ENCODE data around the gene GLS. TPM values are rescaled to one million over a fixed set of nuclear protein-coding genes. Genes with fewer than 3 reads are reported as not detected.
"Not testable (repeated sequence)": the region's sequence is repeated elsewhere in the genome, so short reads cannot be mapped to it uniquely, and the experiment has no call there.

Gene GLS
- total and polyA plus RNA-seq, 2 donors (not counting 1 experiment from before 2014, with no cell fraction given) = 123 to 192 TPM

DNA sequence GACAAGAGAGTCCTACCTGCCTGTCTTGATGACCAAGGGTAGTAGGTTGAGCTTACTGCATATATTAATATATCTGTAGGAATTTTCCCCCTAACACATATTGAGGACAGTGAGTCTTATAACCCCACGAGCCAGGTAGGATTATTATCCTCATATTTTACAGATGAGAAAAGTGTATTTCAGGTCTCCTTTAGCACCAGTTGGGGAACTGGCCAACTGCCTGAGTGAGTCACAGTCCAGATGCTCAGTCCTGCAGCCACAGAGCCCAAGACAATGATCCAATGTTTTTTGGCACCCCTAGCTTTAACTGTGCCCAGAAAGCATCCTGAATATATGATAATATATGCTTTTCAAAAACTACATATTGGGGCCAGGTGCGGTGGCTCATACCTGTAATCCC lies 30.8 kb upstream of the GLS start:
- Histone ChIP-seq H3K4me2 (ENCODE audit: extremely low read depth, insufficient read depth, low read length) (no peak overlapping the region), H2AFZ (ENCODE audit: low read length) (no peak overlapping the region), H3K9me3 (ENCODE audit: control insufficient read depth, insufficient read depth, low read depth, low read length) (no peaks in the 10 kb centered on the region), H3K36me3 (ENCODE audit: control insufficient read depth, insufficient read depth, low read length) (no peaks in the 10 kb centered on the region), H3K27me3 (ENCODE audit: control insufficient read depth, insufficient read depth, low read length) (no peaks in the 10 kb centered on the region), H3K4me3 (replicated peaks in 1 of 4; ENCODE audit: control extremely low read depth in 1 of 4, insufficient read depth in 1 of 4, low read depth in 3 of 4, low read length in 4 of 4) (no peak overlapping the region), H3K4me1 (ENCODE audit: control insufficient read depth, extremely low read depth, insufficient read depth, low read length) (peaks cover 6% of the 10 kb centered on the region), H3K79me2 (ENCODE audit: control insufficient read depth, insufficient read depth, low read length) (no peaks in the 10 kb centered on the region), H4K20me1 (ENCODE audit: control insufficient read depth, extremely low read depth, insufficient read depth, low read length) (no peaks in the 10 kb centered on the region), H3K27ac (ENCODE audit: insufficient read depth, low read length) (no peak overlapping the region), H3K9ac (ENCODE audit: insufficient read depth, low read length) (no peak overlapping the region)
- TF ChIP-seq EZH2 (IDR thresholded peaks at IDR 0.05; ENCODE audit: low read length, missing control alignments) (no peak), CTCF (conservative IDR thresholded peaks at IDR 0.05 in 1 of 2, IDR thresholded peaks at IDR 0.05 in 1 of 2; ENCODE audit: low read depth in 1 of 2, low read length in 2 of 2) (no peak)
- DNase-seq (ENCODE audit: low read depth in 2 of 2) = peak; percentile 72 to 93

DNA sequence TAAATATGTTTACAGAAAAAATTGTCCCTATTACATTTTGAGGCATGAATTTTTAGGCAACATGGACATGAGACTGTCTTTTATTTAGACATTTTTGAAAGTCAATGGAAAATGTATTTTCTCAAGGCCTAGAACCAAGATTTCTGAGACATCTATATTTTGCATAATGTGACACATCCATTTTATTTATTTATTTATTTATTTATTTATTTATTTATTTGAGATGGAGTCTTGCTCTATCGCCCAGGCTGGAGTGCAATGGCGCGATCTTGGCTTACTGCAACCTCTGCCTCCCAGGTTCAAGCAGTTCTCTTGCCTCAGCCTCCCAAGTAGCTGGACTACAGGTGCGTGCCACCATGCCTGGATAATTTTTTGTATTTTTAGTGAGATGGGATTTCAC lies 27.6 kb upstream of the GLS start:
- H2AFZ ChIP-seq (ENCODE audit: low read length); H3K4me3 ChIP-seq (replicated peaks in 1 of 4; ENCODE audit: control extremely low read depth in 1 of 4, insufficient read depth in 1 of 4, low read depth in 3 of 4, low read length in 4 of 4); H3K9ac ChIP-seq (ENCODE audit: insufficient read depth, low read length); DNase-seq (ENCODE audit: low read depth in 2 of 2); H3K9me3 ChIP-seq (ENCODE audit: control insufficient read depth, insufficient read depth, low read depth, low read length); H3K79me2 ChIP-seq (ENCODE audit: control insufficient read depth, insufficient read depth, low read length); H3K4me2 ChIP-seq (ENCODE audit: extremely low read depth, insufficient read depth, low read length); H4K20me1 ChIP-seq (ENCODE audit: control insufficient read depth, extremely low read depth, insufficient read depth, low read length); H3K27ac ChIP-seq (ENCODE audit: insufficient read depth, low read length); H3K27me3 ChIP-seq (ENCODE audit: control insufficient read depth, insufficient read depth, low read length); H3K4me1 ChIP-seq (ENCODE audit: control insufficient read depth, extremely low read depth, insufficient read depth, low read length); H3K36me3 ChIP-seq (ENCODE audit: control insufficient read depth, insufficient read depth, low read length): not testable (repeated sequence)

DNA sequence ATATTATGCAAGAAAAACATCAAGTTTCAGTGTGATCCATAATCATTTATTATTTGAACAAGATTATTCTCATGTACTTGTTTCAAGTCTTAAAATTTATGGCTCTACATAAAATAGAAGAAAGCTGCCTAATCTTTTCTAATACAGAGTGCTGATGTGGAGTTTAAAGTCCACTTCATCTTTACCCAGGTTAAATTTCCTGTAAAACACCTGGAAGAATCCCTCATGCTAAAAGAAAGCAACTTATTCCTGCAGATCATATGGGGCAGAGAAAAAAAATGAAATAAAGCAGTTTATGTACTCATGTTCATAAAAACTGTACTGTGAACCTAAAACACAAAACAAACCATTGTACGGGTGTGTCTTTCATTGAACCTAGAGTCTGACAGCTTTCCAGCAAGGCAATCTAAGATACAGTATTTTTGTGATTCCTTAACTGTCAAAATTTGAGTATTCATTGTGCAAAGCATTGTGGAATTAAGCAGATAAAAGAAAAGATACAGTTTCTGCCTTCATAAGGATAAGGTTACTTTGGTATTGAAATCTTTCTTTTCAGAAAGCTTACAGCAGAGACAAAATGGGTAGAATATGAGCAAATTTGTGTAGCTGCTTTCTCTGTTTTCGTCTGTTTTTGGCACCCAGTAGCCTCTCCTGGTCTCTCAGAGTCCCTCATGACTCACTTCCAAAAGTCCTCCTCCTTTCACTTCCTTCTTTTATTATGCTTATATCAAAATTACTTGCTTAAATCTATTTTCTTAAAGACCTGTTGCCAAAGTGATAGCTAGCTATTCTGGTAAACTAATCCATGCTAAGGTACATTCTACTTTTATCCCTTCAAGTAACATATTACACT lies 26.9 kb upstream of the GLS start:
- H3K27ac ChIP-seq (ENCODE audit: insufficient read depth, low read length) = no peak overlapping the region
- no peaks in the 10 kb centered on the region for H3K9me3 ChIP-seq (ENCODE audit: control insufficient read depth, insufficient read depth, low read depth, low read length)
- no peak overlapping the region for H2AFZ ChIP-seq (ENCODE audit: low read length)
- no peak overlapping the region for H3K4me2 ChIP-seq (ENCODE audit: extremely low read depth, insufficient read depth, low read length)
- H3K79me2 ChIP-seq (ENCODE audit: control insufficient read depth, insufficient read depth, low read length) = no peaks in the 10 kb centered on the region
- no peak overlapping the region for H3K9ac ChIP-seq (ENCODE audit: insufficient read depth, low read length)
- TF ChIP-seq EZH2 (IDR thresholded peaks at IDR 0.05; ENCODE audit: low read length, missing control alignments) (no peak), CTCF (conservative IDR thresholded peaks at IDR 0.05 in 1 of 2, IDR thresholded peaks at IDR 0.05 in 1 of 2; ENCODE audit: low read depth in 1 of 2, low read length in 2 of 2) (no peak)
- H4K20me1 ChIP-seq (ENCODE audit: control insufficient read depth, extremely low read depth, insufficient read depth, low read length) = no peaks in the 10 kb centered on the region
- H3K4me1 ChIP-seq (ENCODE audit: control insufficient read depth, extremely low read depth, insufficient read depth, low read length) = peaks cover 8% of the 10 kb centered on the region
- no peaks in the 10 kb centered on the region for H3K27me3 ChIP-seq (ENCODE audit: control insufficient read depth, insufficient read depth, low read length)
- H3K4me3 ChIP-seq (replicated peaks in 1 of 4; ENCODE audit: control extremely low read depth in 1 of 4, insufficient read depth in 1 of 4, low read depth in 3 of 4, low read length in 4 of 4) = no peak overlapping the region
- DNase-seq (ENCODE audit: low read depth in 2 of 2) = peak in 1 of 2 donors; percentile 27
- H3K36me3 ChIP-seq (ENCODE audit: control insufficient read depth, insufficient read depth, low read length) = no peaks in the 10 kb centered on the region
